HepG2 (cell line): Measurements from ENCODE around the gene DSG2.

Source experiments
- CC2D1A ChIP-seq: sonication (generic); formaldehyde crosslinking; IDR thresholded peaks from 2 replicates; pipeline ENCODE4 v1.8.1; 2023; ENCODE audit warnings: mild to moderate bottlenecking, missing genetic modification reagents
- FOSL2 ChIP-seq: sonication (generic); formaldehyde crosslinking; IDR thresholded peaks from 2 replicates; pipeline ENCODE4 v1.4.0; 2020; ENCODE audit warnings: missing genetic modification reagents
- TRIM24 ChIP-seq: sonication (generic); formaldehyde crosslinking; IDR thresholded peaks from 2 replicates; pipeline ENCODE4 v1.8.0; 2022; ENCODE audit warnings: mild to moderate bottlenecking, missing genetic modification reagents
- ZBTB1 ChIP-seq: sonication (generic); formaldehyde crosslinking; IDR thresholded peaks from 2 replicates; pipeline ENCODE4 v1.4.0; 2020; ENCODE audit warnings: missing genetic modification reagents, borderline replicate concordance
- TF ChIP-seq, protein P1 (sequence below): sonication (generic); formaldehyde crosslinking; IDR thresholded peaks from 2 replicates; pipeline ENCODE4 v1.5.1; 2020; ENCODE audit warnings: mild to moderate bottlenecking, missing genetic modification reagents, moderate library complexity
- TF ChIP-seq, protein P2 (sequence below): sonication (generic); formaldehyde crosslinking; IDR thresholded peaks from 2 replicates; pipeline ENCODE4 v1.5.0; 2020; ENCODE audit warnings: mild to moderate bottlenecking, missing genetic modification reagents, borderline replicate concordance

DNA sequence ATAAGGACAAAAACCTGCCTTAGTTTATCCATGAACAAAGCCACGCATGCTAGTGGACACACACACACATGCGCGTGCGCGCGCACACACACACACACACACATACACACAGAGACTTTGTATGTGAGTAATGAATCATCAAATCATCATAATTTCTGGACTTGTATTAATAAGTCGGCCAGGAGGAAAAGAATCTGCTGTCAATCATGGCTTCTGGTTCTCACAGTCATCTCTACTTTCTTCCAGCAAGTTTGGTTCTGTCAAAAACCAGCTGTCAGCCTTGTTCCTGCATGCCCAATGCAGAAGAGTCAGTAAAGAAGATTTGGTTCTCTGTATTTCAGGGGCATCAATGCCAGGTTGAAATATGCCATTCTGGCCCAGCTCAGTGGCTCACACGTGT is 92.6 kb downstream of the DSG2 start:
- TF ChIP-seq CC2D1A (CRISPR knock-in tag) (no peak), ZBTB1 (CRISPR knock-in tag) (no peak), FOSL2 (CRISPR knock-in tag) (no peak), TRIM24 (no peak)
- TF ChIP-seq, protein P1, sequence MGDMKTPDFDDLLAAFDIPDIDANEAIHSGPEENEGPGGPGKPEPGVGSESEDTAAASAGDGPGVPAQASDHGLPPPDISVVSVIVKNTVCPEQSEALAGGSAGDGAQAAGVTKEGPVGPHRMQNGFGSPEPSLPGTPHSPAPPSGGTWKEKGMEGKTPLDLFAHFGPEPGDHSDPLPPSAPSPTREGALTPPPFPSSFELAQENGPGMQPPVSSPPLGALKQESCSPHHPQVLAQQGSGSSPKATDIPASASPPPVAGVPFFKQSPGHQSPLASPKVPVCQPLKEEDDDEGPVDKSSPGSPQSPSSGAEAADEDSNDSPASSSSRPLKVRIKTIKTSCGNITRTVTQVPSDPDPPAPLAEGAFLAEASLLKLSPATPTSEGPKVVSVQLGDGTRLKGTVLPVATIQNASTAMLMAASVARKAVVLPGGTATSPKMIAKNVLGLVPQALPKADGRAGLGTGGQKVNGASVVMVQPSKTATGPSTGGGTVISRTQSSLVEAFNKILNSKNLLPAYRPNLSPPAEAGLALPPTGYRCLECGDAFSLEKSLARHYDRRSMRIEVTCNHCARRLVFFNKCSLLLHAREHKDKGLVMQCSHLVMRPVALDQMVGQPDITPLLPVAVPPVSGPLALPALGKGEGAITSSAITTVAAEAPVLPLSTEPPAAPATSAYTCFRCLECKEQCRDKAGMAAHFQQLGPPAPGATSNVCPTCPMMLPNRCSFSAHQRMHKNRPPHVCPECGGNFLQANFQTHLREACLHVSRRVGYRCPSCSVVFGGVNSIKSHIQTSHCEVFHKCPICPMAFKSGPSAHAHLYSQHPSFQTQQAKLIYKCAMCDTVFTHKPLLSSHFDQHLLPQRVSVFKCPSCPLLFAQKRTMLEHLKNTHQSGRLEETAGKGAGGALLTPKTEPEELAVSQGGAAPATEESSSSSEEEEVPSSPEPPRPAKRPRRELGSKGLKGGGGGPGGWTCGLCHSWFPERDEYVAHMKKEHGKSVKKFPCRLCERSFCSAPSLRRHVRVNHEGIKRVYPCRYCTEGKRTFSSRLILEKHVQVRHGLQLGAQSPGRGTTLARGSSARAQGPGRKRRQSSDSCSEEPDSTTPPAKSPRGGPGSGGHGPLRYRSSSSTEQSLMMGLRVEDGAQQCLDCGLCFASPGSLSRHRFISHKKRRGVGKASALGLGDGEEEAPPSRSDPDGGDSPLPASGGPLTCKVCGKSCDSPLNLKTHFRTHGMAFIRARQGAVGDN, result no peak
- TF ChIP-seq, protein P2, sequence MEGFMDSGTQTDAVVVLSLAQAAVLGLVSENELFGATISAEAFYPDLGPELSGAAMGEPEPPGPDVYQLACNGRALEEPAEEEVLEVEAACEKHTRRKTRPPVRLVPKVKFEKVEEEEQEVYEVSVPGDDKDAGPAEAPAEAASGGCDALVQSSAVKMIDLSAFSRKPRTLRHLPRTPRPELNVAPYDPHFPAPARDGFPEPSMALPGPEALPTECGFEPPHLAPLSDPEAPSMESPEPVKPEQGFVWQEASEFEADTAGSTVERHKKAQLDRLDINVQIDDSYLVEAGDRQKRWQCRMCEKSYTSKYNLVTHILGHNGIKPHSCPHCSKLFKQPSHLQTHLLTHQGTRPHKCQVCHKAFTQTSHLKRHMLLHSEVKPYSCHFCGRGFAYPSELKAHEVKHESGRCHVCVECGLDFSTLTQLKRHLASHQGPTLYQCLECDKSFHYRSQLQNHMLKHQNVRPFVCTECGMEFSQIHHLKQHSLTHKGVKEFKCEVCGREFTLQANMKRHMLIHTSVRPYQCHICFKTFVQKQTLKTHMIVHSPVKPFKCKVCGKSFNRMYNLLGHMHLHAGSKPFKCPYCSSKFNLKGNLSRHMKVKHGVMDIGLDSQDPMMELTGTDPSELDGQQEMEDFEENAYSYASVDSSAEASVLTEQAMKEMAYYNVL, result no peak
